ENCODE data around the gene LTBR.
A peak's percentile ranks its signal among the peaks of the same experiment; 100 is the strongest.

Gene LTBR

GRCh38 chr12:6382982-6383381, 980 bp upstream of the LTBR start:
- Mint-ChIP-seq H3K27me3 (peaks cover 29% of the 10 kb centered on the region), H3K9me3 (no peaks in the 10 kb centered on the region), H3K27ac (no peak overlapping the region), H3K4me1 (peaks cover 12% of the 10 kb centered on the region), H3K4me3 (peak overlapping the region in 1 of 2 donors; percentile 56)
- DNase-seq (no peak), ATAC-seq (no peak)

- no peak for ATAC-seq
- Mint-ChIP-seq H3K27ac (peak overlapping the region; percentile 61 to 75), H3K4me3 (peak overlapping the region in 1 of 2 donors; percentile 25), H3K27me3 (peaks cover 29% of the 10 kb centered on the region), H3K4me1 (peaks cover 12% of the 10 kb centered on the region), H3K9me3 (no peaks in the 10 kb centered on the region)
- no peak for DNase-seq
Observed at GRCh38 chr12:6384499-6385436, 806 bp downstream of the LTBR start.

- no peaks in the 10 kb centered on the region for H3K9me3 Mint-ChIP-seq
- peaks cover 29% of the 10 kb centered on the region for H3K27me3 Mint-ChIP-seq
- H3K27ac Mint-ChIP-seq: peak overlapping the region in 1 of 2 donors; percentile 45
- ATAC-seq (no peak), DNase-seq (no peak)
- peaks cover 12% of the 10 kb centered on the region for H3K4me1 Mint-ChIP-seq
- H3K4me3 Mint-ChIP-seq: no peak overlapping the region
Observed at GRCh38 chr12:6386038-6386437, 2.1 kb downstream of the LTBR start.

GRCh38 chr12:6386491-6386890, 2.5 kb downstream of the LTBR start:
- Mint-ChIP-seq H3K4me1 (peaks cover 12% of the 10 kb centered on the region), H3K27me3 (peaks cover 24% of the 10 kb centered on the region), H3K9me3 (no peaks in the 10 kb centered on the region), H3K27ac (no peak overlapping the region), H3K4me3 (no peak overlapping the region)
- ATAC-seq: no peak
- no peak for DNase-seq

GRCh38 chr12:6387541-6387940, 3.6 kb downstream of the LTBR start:
- ATAC-seq: no peak

GRCh38 chr12:6390084-6390799, 6.3 kb downstream of the LTBR start:
- Mint-ChIP-seq H3K27ac (no peak overlapping the region), H3K4me3 (no peak overlapping the region), H3K27me3 (peaks cover under 1% of the 10 kb centered on the region), H3K9me3 (no peaks in the 10 kb centered on the region), H3K4me1 (no peaks in the 10 kb centered on the region)
- peak; percentile 40 for ATAC-seq
- DNase-seq: no peak

More at GRCh38 chr12:6387541-6387940, 3.6 kb downstream of the LTBR start:
- no peaks in the 10 kb centered on the region for H3K9me3 Mint-ChIP-seq
- H3K4me1 Mint-ChIP-seq: peaks cover 12% of the 10 kb centered on the region
- DNase-seq: no peak
- H3K27ac Mint-ChIP-seq: peak overlapping the region in 1 of 2 donors; percentile 43
- H3K27me3 Mint-ChIP-seq: peaks cover 18% of the 10 kb centered on the region
- no peak overlapping the region for H3K4me3 Mint-ChIP-seq

- H3K27me3 Mint-ChIP-seq: no peaks in the 10 kb centered on the region
- no peaks in the 10 kb centered on the region for H3K4me1 Mint-ChIP-seq
- peak overlapping the region in 1 of 2 donors; percentile 42 for H3K27ac Mint-ChIP-seq
- no peaks in the 10 kb centered on the region for H3K9me3 Mint-ChIP-seq
- DNase-seq (no peak), ATAC-seq (peak; percentile 33)
- no peak overlapping the region for H3K4me3 Mint-ChIP-seq
Observed at GRCh38 chr12:6391013-6391412, 7.1 kb downstream of the LTBR start.

GRCh38 chr12:6392504-6392903, 8.5 kb downstream of the LTBR start:
- Mint-ChIP-seq H3K9me3 (no peaks in the 10 kb centered on the region), H3K27ac (no peak overlapping the region), H3K4me1 (no peaks in the 10 kb centered on the region), H3K4me3 (no peak overlapping the region), H3K27me3 (no peaks in the 10 kb centered on the region)
- DNase-seq: no peak
- no peak for ATAC-seq

- H3K4me3 Mint-ChIP-seq: no peak overlapping the region
- H3K4me1 Mint-ChIP-seq: no peaks in the 10 kb centered on the region
- ATAC-seq (no peak), DNase-seq (no peak)
- no peaks in the 10 kb centered on the region for H3K27me3 Mint-ChIP-seq
- H3K9me3 Mint-ChIP-seq: no peaks in the 10 kb centered on the region
- H3K27ac Mint-ChIP-seq: no peak overlapping the region
Observed at GRCh38 chr12:6393109-6393508, 9.1 kb downstream of the LTBR start.

- Mint-ChIP-seq H3K9me3 (no peaks in the 10 kb centered on the region), H3K27me3 (no peaks in the 10 kb centered on the region), H3K4me3 (no peak overlapping the region), H3K27ac (no peak overlapping the region), H3K4me1 (no peaks in the 10 kb centered on the region)
- ATAC-seq (no peak), DNase-seq (no peak)
Observed at GRCh38 chr12:6394398-6394797, 10.4 kb downstream of the LTBR start.

GRCh38 chr12:6396031-6396430, 12.1 kb downstream of the LTBR start:
- ATAC-seq (no peak), DNase-seq (no peak)
- Mint-ChIP-seq H3K27ac (no peak overlapping the region), H3K9me3 (no peaks in the 10 kb centered on the region), H3K4me1 (no peaks in the 10 kb centered on the region), H3K27me3 (no peaks in the 10 kb centered on the region), H3K4me3 (no peak overlapping the region)

- Mint-ChIP-seq H3K27ac (no peak overlapping the region), H3K4me1 (no peaks in the 10 kb centered on the region), H3K27me3 (no peaks in the 10 kb centered on the region), H3K4me3 (no peak overlapping the region), H3K9me3 (no peaks in the 10 kb centered on the region)
- DNase-seq (no peak), ATAC-seq (no peak)
Observed at GRCh38 chr12:6399884-6400644, 16.1 kb downstream of the LTBR start.

GRCh38 chr12:6404390-6404789, 20.4 kb downstream of the LTBR start:
- DNase-seq (no peak), ATAC-seq (no peak)
- no peak overlapping the region for H3K27ac Mint-ChIP-seq
- no peaks in the 10 kb centered on the region for H3K27me3 Mint-ChIP-seq
- H3K4me3 Mint-ChIP-seq: no peak overlapping the region
- no peaks in the 10 kb centered on the region for H3K9me3 Mint-ChIP-seq
- H3K4me1 Mint-ChIP-seq: no peaks in the 10 kb centered on the region

- H3K4me1 Mint-ChIP-seq: no peaks in the 10 kb centered on the region
- DNase-seq: no peak
- no peaks in the 10 kb centered on the region for H3K27me3 Mint-ChIP-seq
- no peak for ATAC-seq
- no peak overlapping the region for H3K4me3 Mint-ChIP-seq
- no peaks in the 10 kb centered on the region for H3K9me3 Mint-ChIP-seq
- H3K27ac Mint-ChIP-seq: no peak overlapping the region
Observed at GRCh38 chr12:6405963-6406362, 22.0 kb downstream of the LTBR start.

- ATAC-seq (no peak), DNase-seq (no peak)
- no peaks in the 10 kb centered on the region for H3K4me1 Mint-ChIP-seq
- H3K4me3 Mint-ChIP-seq: no peak overlapping the region
- H3K9me3 Mint-ChIP-seq: no peaks in the 10 kb centered on the region
- H3K27ac Mint-ChIP-seq: no peak overlapping the region
- H3K27me3 Mint-ChIP-seq: no peaks in the 10 kb centered on the region
Observed at GRCh38 chr12:6407236-6407954, 23.4 kb downstream of the LTBR start.
